Memory B cell (primary cell): ENCODE results near the gene DPM1.

Source experiments
- ATAC-seq: fragments of 150-1000 bp; cut with Tn5 transposase; 2 replicates; pipeline ENCODE4 v1.10.0; 2021; ENCODE audit warnings: low read depth, mild to moderate bottlenecking, moderate library complexity
- DNase-seq, 2 donors: peaks; one replicate each; pipeline ENCODE4 v3.0.0; 2022; ENCODE audit warnings: low spot score in 2 of 2
- H3K27ac Mint-ChIP-seq: one replicate; pipeline ENCODE4 v1.8.0; 2022; ENCODE audit warnings: mild to moderate bottlenecking, moderate library complexity, mixed read lengths
- H3K27me3 Mint-ChIP-seq: one replicate; pipeline ENCODE4 v1.8.0; 2022; ENCODE audit warnings: mixed read lengths
- H3K36me3 Mint-ChIP-seq: one replicate; pipeline ENCODE4 v1.8.0; 2022; ENCODE audit warnings: mild to moderate bottlenecking, mixed read lengths
- H3K4me1 Mint-ChIP-seq: one replicate; pipeline ENCODE4 v1.8.0; 2022; ENCODE audit warnings: mixed read lengths
- H3K4me3 Mint-ChIP-seq: one replicate; pipeline ENCODE4 v1.8.0; 2022; ENCODE audit warnings: mild to moderate bottlenecking, moderate library complexity, mixed read lengths
- H3K9me3 Mint-ChIP-seq: one replicate; pipeline ENCODE4 v1.8.0; 2022; ENCODE audit warnings: mixed read lengths

DPM1 gene

GRCh38 chr20:50957798-50958614 is at the start of gene DPM1:
TSS of gene DPM1 (minus strand) at chr20:50958532. CDS start at chr20:50958523, 9 bp downstream.
- peak within 1 kb of the TSS; percentile 91 for H3K4me3 Mint-ChIP-seq
- peaks cover 14% of the 10 kb centered on the region for H3K4me1 Mint-ChIP-seq
- DNase-seq = peak; percentile 16 to 88
- no peaks in the 10 kb centered on the region for H3K27me3 Mint-ChIP-seq
- peak within 1 kb of the TSS; percentile 100 for H3K27ac Mint-ChIP-seq
- ATAC-seq = peak; percentile 79
- H3K36me3 Mint-ChIP-seq = peaks cover 13% of the 10 kb centered on the region
- no peaks in the 10 kb centered on the region for H3K9me3 Mint-ChIP-seq

- Mint-ChIP-seq H3K4me1 (no peaks in the 10 kb centered on the region), H3K27ac (no peak overlapping the region), H3K36me3 (no peaks in the 10 kb centered on the region), H3K4me3 (no peak overlapping the region), H3K9me3 (no peaks in the 10 kb centered on the region), H3K27me3 (peaks cover 19% of the 10 kb centered on the region)
- ATAC-seq = no peak
- no peak for DNase-seq
Measured at GRCh38 chr20:51005214-51005613, 46.9 kb upstream of the DPM1 start.

GRCh38 chr20:51004781-51005180 is 46.4 kb upstream of the DPM1 start:
- Mint-ChIP-seq H3K4me3 (no peak overlapping the region), H3K27me3 (peaks cover 20% of the 10 kb centered on the region), H3K9me3 (no peaks in the 10 kb centered on the region), H3K36me3 (no peaks in the 10 kb centered on the region), H3K27ac (no peak overlapping the region), H3K4me1 (no peaks in the 10 kb centered on the region)
- DNase-seq (no peak), ATAC-seq (no peak)

- no peak overlapping the region for H3K4me3 Mint-ChIP-seq
- ATAC-seq (no peak), DNase-seq (no peak)
- no peak overlapping the region for H3K27ac Mint-ChIP-seq
- no peaks in the 10 kb centered on the region for H3K4me1 Mint-ChIP-seq
- no peaks in the 10 kb centered on the region for H3K36me3 Mint-ChIP-seq
- H3K27me3 Mint-ChIP-seq = peaks cover 22% of the 10 kb centered on the region
- no peaks in the 10 kb centered on the region for H3K9me3 Mint-ChIP-seq
Measured at GRCh38 chr20:51004305-51004727, 46.0 kb upstream of the DPM1 start.

- no peaks in the 10 kb centered on the region for H3K9me3 Mint-ChIP-seq
- no peak for ATAC-seq
- no peak overlapping the region for H3K4me3 Mint-ChIP-seq
- no peaks in the 10 kb centered on the region for H3K4me1 Mint-ChIP-seq
- H3K27me3 Mint-ChIP-seq = peaks cover 26% of the 10 kb centered on the region
- H3K36me3 Mint-ChIP-seq = no peaks in the 10 kb centered on the region
- H3K27ac Mint-ChIP-seq = no peak overlapping the region
- DNase-seq = no peak
Measured at GRCh38 chr20:51003753-51004152, 45.4 kb upstream of the DPM1 start.

- ATAC-seq (no peak), DNase-seq (no peak)
- H3K4me3 Mint-ChIP-seq = no peak overlapping the region
- no peak overlapping the region for H3K27ac Mint-ChIP-seq
- no peaks in the 10 kb centered on the region for H3K4me1 Mint-ChIP-seq
- no peaks in the 10 kb centered on the region for H3K9me3 Mint-ChIP-seq
- H3K36me3 Mint-ChIP-seq = no peaks in the 10 kb centered on the region
- H3K27me3 Mint-ChIP-seq = peaks cover 27% of the 10 kb centered on the region
Measured at GRCh38 chr20:51002633-51003032, 44.3 kb upstream of the DPM1 start.

GRCh38 chr20:51001430-51002265 is 43.3 kb upstream of the DPM1 start:
- DNase-seq = no peak
- H3K27ac Mint-ChIP-seq = no peak overlapping the region

GRCh38 chr20:50999355-50999754 is 41.0 kb upstream of the DPM1 start:
- ATAC-seq (no peak), DNase-seq (no peak)
- Mint-ChIP-seq H3K4me3 (no peak overlapping the region), H3K36me3 (no peaks in the 10 kb centered on the region), H3K4me1 (no peaks in the 10 kb centered on the region), H3K27me3 (peaks cover 22% of the 10 kb centered on the region), H3K9me3 (no peaks in the 10 kb centered on the region), H3K27ac (no peak overlapping the region)

More at GRCh38 chr20:51001430-51002265, 43.3 kb upstream of the DPM1 start:
- H3K4me1 Mint-ChIP-seq = no peaks in the 10 kb centered on the region
- H3K4me3 Mint-ChIP-seq = no peak overlapping the region
- H3K27me3 Mint-ChIP-seq = peaks cover 27% of the 10 kb centered on the region
- no peaks in the 10 kb centered on the region for H3K9me3 Mint-ChIP-seq
- ATAC-seq = no peak
- H3K36me3 Mint-ChIP-seq = no peaks in the 10 kb centered on the region

- Mint-ChIP-seq H3K9me3 (no peaks in the 10 kb centered on the region), H3K27me3 (peaks cover 16% of the 10 kb centered on the region), H3K4me1 (no peaks in the 10 kb centered on the region), H3K27ac (no peak overlapping the region), H3K4me3 (no peak overlapping the region), H3K36me3 (no peaks in the 10 kb centered on the region)
- ATAC-seq (no peak), DNase-seq (no peak)
Measured at GRCh38 chr20:50996901-50997865, 38.9 kb upstream of the DPM1 start.

GRCh38 chr20:50995506-50995905 is 37.2 kb upstream of the DPM1 start:
- no peaks in the 10 kb centered on the region for H3K36me3 Mint-ChIP-seq

GRCh38 chr20:50993876-50994275 is 35.5 kb upstream of the DPM1 start:
- Mint-ChIP-seq H3K4me1 (no peaks in the 10 kb centered on the region), H3K27me3 (peaks cover 4% of the 10 kb centered on the region), H3K4me3 (no peak overlapping the region), H3K27ac (no peak overlapping the region), H3K36me3 (no peaks in the 10 kb centered on the region), H3K9me3 (no peaks in the 10 kb centered on the region)
- no peak for ATAC-seq
- DNase-seq = no peak

More at GRCh38 chr20:50995506-50995905, 37.2 kb upstream of the DPM1 start:
- no peak overlapping the region for H3K27ac Mint-ChIP-seq
- no peak overlapping the region for H3K4me3 Mint-ChIP-seq
- H3K27me3 Mint-ChIP-seq = peaks cover 11% of the 10 kb centered on the region
- no peaks in the 10 kb centered on the region for H3K4me1 Mint-ChIP-seq
- ATAC-seq = no peak
- no peaks in the 10 kb centered on the region for H3K9me3 Mint-ChIP-seq
- no peak for DNase-seq

GRCh38 chr20:50992733-50993457 is 34.6 kb upstream of the DPM1 start:
- no peaks in the 10 kb centered on the region for H3K36me3 Mint-ChIP-seq
- H3K4me1 Mint-ChIP-seq = no peaks in the 10 kb centered on the region
- no peak overlapping the region for H3K27ac Mint-ChIP-seq
- H3K9me3 Mint-ChIP-seq = no peaks in the 10 kb centered on the region
- peaks cover 2% of the 10 kb centered on the region for H3K27me3 Mint-ChIP-seq
- DNase-seq = peak in 1 of 2 donors; percentile 38
- H3K4me3 Mint-ChIP-seq = no peak overlapping the region
- ATAC-seq = peak; percentile 89

GRCh38 chr20:50992336-50992732 is 34.0 kb upstream of the DPM1 start:
- H3K9me3 Mint-ChIP-seq = no peaks in the 10 kb centered on the region
- H3K4me3 Mint-ChIP-seq = no peak overlapping the region
- H3K4me1 Mint-ChIP-seq = no peaks in the 10 kb centered on the region
- H3K36me3 Mint-ChIP-seq = no peaks in the 10 kb centered on the region
- H3K27ac Mint-ChIP-seq = no peak overlapping the region
- ATAC-seq (no peak), DNase-seq (no peak)
- peaks cover 2% of the 10 kb centered on the region for H3K27me3 Mint-ChIP-seq
